Type B pancreatic cell (in vitro differentiated cells): ENCODE results near the gene IL17C. TPM values are rescaled to one million over a fixed set of nuclear protein-coding genes. Genes with fewer than 3 reads are reported as not detected.

Experiments used
- DNase-seq: peaks from one replicate; pipeline ENCODE4 v3.0.0; 2021; ENCODE audit warnings: mixed read lengths; ENCODE audit not compliant: unreplicated experiment; ENCODE audit errors: extremely low spot score
- H3K27ac Mint-ChIP-seq: 2 replicates; pipeline ENCODE4 v1.8.0; 2021; ENCODE audit warnings: mild to moderate bottlenecking, mixed read lengths
- H3K27me3 Mint-ChIP-seq: 2 replicates; pipeline ENCODE4 v1.8.0; 2021; ENCODE audit warnings: mixed read lengths
- H3K36me3 Mint-ChIP-seq: 2 replicates; pipeline ENCODE4 v1.8.0; 2021; ENCODE audit warnings: mixed read lengths
- H3K4me1 Mint-ChIP-seq: one replicate; pipeline ENCODE4 v1.8.0; 2021; ENCODE audit warnings: mixed read lengths; ENCODE audit not compliant: unreplicated experiment
- H3K4me3 Mint-ChIP-seq: 2 replicates; pipeline ENCODE4 v1.8.0; 2021; ENCODE audit warnings: mild to moderate bottlenecking, mixed read lengths
- H3K9me3 Mint-ChIP-seq: 2 replicates; pipeline ENCODE4 v1.8.0; 2021; ENCODE audit warnings: mixed read lengths
- total RNA-seq: library from RNA; stranded (reverse); gene quantifications from 2 replicates; pipeline ENCODE4 v1.2.1, GENCODE V29; 2021; ENCODE audit warnings: low replicate concordance
- TF ChIP-seq, protein P1 (sequence below): fragments of 200-600 bp; sonication (generic); conservative IDR thresholded peaks from 2 replicates; pipeline ENCODE4 v1.5.0; 2021; ENCODE audit warnings: antibody characterized with exemption, mild to moderate bottlenecking

The IL17C gene
- total RNA-seq, 1 donor from 2014 or later = 0.39 TPM

DNA sequence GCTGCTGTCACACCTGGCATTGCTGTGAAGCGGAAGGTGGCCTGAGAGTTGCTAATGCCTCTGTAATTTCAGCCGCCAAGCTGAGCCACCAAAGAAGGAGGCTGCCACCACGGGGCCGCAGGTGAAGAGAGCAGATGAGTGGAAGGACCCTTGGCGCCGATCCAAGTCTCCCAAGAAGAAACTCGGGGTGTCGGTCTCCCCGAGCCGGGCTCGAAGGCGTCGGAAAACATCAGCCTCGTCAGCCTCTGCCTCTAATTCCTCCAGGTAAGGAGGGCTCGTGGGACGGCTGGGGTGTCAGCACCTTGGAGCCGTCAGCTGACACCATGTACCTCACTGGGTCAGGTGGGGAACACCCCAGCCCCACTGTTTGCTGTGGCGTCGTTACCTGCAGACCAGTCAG is 16.2 kb upstream of the IL17C start:
- Mint-ChIP-seq H3K4me1 (peaks cover 10% of the 10 kb centered on the region), H3K9me3 (no peaks in the 10 kb centered on the region), H3K27me3 (no peaks in the 10 kb centered on the region), H3K27ac (no peak overlapping the region), H3K36me3 (no peaks in the 10 kb centered on the region), H3K4me3 (no peak overlapping the region)
- TF ChIP-seq, protein P1, sequence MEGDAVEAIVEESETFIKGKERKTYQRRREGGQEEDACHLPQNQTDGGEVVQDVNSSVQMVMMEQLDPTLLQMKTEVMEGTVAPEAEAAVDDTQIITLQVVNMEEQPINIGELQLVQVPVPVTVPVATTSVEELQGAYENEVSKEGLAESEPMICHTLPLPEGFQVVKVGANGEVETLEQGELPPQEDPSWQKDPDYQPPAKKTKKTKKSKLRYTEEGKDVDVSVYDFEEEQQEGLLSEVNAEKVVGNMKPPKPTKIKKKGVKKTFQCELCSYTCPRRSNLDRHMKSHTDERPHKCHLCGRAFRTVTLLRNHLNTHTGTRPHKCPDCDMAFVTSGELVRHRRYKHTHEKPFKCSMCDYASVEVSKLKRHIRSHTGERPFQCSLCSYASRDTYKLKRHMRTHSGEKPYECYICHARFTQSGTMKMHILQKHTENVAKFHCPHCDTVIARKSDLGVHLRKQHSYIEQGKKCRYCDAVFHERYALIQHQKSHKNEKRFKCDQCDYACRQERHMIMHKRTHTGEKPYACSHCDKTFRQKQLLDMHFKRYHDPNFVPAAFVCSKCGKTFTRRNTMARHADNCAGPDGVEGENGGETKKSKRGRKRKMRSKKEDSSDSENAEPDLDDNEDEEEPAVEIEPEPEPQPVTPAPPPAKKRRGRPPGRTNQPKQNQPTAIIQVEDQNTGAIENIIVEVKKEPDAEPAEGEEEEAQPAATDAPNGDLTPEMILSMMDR = no peak
- DNase-seq = no peak

DNA sequence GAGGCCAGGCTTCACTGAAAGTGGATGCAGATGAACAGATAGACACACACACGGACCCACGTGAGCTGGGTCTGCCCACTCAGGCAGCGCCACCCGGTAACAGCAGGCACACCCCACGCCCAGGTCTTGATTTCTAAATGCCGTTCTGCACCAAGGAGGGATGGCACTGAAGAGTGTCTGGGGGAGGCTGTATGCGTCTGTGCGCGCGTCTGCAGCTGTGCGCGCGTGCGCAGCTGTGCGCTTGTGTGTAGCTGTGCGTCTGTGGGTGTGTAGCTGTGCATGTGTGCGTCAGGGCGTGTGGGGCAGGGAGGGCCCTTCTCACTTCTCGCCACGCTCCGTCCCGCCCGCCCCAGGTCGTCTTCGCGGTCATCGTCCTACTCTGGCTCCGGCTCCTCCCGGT is 15.5 kb upstream of the IL17C start:
- TF ChIP-seq, protein P1 = no peak

DNA sequence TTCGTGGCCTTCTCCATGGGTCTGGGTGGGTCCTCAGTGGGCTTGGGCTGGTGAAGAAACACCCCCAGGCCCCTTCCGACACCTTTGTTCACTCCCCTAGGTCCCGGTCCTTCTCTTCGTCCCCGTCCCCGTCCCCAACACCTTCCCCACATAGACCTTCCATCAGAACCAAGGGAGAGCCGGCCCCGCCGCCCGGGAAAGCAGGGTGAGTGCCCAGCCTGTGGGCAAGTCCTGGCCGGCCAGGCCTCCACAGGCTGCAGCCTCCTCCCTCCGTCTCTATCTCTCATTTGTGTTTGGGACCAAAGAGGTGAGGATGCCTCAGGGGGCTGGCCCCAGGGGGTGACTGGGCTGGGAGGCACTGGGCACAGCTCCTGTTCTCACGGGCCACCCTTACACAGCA is 14.5 kb upstream of the IL17C start:
- DNase-seq = no peak
- TF ChIP-seq, protein P1 = no peak
- Mint-ChIP-seq H3K9me3 (no peaks in the 10 kb centered on the region), H3K36me3 (no peaks in the 10 kb centered on the region), H3K27ac (no peak overlapping the region), H3K27me3 (no peaks in the 10 kb centered on the region), H3K4me3 (no peak overlapping the region), H3K4me1 (peaks cover 2% of the 10 kb centered on the region)

More for the DNA sequence above, 15.5 kb upstream of the IL17C start:
- no peaks in the 10 kb centered on the region for H3K9me3 Mint-ChIP-seq
- H3K4me3 Mint-ChIP-seq = no peak overlapping the region
- H3K36me3 Mint-ChIP-seq = no peaks in the 10 kb centered on the region
- H3K27me3 Mint-ChIP-seq = no peaks in the 10 kb centered on the region
- no peak for DNase-seq
- H3K27ac Mint-ChIP-seq = no peak overlapping the region
- H3K4me1 Mint-ChIP-seq = peaks cover 7% of the 10 kb centered on the region

DNA sequence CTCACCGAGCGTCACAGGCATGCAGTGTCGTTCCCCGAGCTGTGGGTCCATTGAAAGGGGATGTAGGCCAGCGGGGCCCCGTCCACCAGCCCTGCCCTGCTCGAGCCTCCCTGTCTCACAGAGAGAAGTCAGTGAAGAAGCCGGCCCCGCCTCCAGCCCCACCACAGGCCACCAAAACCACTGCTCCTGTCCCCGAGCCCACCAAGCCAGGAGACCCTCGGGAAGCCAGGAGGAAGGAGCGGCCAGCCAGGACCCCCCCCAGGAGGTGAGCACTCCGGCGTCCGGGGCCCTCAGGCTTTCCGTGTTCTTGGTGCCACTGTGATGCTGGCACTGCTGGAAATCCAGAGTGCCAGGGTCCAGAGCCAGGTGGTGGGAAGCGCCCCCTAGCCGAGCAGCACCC is 13.9 kb upstream of the IL17C start:
- Mint-ChIP-seq H3K27ac (no peak overlapping the region), H3K27me3 (no peaks in the 10 kb centered on the region), H3K9me3 (no peaks in the 10 kb centered on the region), H3K4me3 (no peak overlapping the region), H3K4me1 (no peaks in the 10 kb centered on the region), H3K36me3 (no peaks in the 10 kb centered on the region)
- no peak for DNase-seq
- TF ChIP-seq, protein P1 = no peak

DNA sequence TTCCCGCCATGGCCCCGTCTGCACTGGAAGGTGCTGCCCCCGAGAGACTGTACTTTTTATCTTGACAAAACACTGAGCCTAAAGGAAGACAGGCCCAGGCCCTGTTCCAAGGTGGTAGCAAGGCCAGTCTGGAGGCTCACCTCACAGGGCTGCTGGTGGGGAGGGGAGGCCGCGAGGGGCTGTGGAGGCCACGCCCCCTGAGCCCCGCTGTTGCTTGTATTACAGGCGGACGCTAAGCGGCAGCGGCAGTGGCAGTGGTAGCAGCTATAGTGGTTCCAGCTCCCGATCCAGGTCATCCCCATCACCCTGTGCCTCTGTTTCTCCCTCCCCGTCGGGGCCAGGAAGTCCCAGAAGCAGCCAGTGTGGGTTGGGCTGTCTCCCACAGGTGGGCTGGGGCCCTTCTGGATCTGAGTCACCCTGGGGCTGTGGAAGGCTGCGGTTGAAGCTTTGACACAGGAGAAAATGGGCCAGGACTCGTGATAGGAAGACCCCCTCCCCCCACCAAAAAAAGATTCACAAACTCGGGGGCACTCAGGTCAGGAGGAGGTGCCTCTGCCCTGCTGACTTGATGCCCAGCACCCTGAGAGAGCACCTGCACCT is 13.3 kb upstream of the IL17C start:
- no peaks in the 10 kb centered on the region for H3K4me1 Mint-ChIP-seq
- H3K27me3 Mint-ChIP-seq = no peaks in the 10 kb centered on the region
- H3K27ac Mint-ChIP-seq = no peak overlapping the region
- DNase-seq = no peak
- H3K36me3 Mint-ChIP-seq = no peaks in the 10 kb centered on the region
- H3K4me3 Mint-ChIP-seq = no peak overlapping the region
- TF ChIP-seq, protein P1 = no peak
- no peaks in the 10 kb centered on the region for H3K9me3 Mint-ChIP-seq

DNA sequence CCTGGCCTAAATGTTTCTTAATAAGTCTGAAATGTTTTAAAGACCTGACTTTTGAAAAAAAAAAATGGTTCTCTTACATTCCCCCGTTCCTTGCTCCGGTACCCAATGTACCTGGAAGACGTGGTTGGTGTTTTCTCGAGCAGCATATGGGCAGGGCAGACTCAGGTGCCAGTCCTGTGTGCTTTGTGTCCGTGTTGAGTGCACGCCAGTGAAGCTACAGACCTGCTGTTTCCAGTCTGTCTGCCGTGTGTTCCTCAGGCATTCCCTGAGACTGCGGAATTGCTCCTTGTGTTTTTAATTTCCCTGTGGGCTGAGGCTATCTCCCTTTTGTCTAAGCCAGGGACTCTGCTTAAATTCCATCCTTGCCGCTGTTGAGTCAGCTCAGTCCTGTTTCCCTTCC is 11.7 kb upstream of the IL17C start:
- no peaks in the 10 kb centered on the region for H3K9me3 Mint-ChIP-seq

More for the DNA sequence above, 11.7 kb upstream of the IL17C start:
- Mint-ChIP-seq H3K4me1 (no peaks in the 10 kb centered on the region), H3K36me3 (no peaks in the 10 kb centered on the region), H3K27ac (no peak overlapping the region), H3K4me3 (no peak overlapping the region), H3K27me3 (no peaks in the 10 kb centered on the region)
- DNase-seq = no peak
- TF ChIP-seq, protein P1 = no peak
